NCI-H2171 (cell line): ENCODE data around the gene ENTPD6.
"Not testable (repeated sequence)": the region's sequence is repeated elsewhere in the genome, so short reads cannot be mapped to it uniquely, and the experiment has no call there.

ENCODE experiments used
- DNase-seq: peaks from one replicate; lab custom pipeline; 2025; lab: John Stamatoyannopoulos, UW

ENTPD6 gene

DNA sequence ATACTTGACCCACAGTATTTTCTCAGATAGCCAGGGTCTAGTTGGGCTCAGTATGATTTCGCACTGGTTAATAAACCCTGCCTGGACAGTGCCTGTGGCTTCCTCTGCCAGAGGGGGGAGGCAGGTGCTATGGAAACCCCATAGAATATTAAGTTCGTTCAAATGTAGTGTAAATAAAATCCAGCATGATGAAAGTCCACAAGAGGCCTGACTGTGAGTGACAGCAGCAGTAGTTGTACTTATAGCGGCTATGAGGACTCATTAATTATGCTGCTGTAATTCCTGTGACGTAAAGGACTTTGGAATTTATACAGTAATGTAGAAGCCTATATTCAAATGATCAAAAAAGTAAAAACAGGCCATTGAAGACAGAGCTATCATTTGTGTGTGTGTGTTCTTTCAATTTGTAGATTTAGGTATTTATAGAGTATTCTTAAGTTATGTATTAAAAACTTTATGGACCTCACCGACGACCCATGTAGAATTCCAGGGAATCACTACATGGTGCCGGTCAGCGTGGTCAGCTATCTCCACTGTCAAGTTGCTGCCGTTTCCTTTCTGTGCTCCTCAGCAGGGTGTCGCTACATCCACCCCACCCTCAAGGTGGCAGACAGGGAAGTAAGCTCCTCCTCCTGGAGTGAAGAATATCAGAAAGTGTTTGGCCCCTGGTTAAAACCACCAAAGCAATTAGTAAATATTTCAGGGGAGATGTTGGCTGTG is 62.4 kb downstream of the ENTPD6 start:
- no peak for DNase-seq

DNA sequence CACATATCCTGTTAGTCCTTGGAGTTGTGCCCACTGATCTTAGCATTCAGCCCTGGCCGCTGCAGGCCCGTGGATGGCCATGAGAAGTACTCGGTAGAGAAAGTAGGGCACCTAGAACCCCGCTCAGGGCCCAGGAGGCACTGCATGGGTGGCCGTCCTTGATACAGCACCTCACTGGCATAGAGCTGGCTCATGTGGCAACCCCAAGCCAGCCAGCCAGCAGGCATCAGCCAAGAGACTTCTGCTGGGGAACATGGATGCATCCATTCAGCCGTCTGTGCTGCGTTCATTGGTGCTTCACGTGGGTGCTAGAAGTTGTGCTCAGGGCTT is 62.9 kb downstream of the ENTPD6 start:
- DNase-seq, result no peak

DNA sequence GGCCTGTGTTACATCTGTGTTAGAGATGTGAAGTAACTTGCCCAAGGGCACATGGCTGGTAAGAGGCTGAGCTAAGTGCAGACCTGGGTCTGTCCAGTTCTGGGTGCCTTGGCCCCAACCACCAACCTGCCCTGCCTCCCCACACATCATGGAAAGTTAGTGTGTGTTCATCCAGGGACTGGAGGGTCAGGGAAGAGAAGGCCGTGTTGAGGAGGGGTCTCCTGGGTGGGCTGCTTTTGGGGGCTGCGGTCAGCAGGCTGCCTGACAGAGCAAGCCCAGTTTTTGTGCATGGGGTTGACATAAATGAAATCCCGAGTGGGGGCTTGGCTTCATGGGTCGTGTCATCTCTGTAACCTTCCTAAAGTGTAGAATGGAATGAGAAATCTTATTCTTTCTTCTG is 63.3 kb downstream of the ENTPD6 start:
- no peak for DNase-seq

DNA sequence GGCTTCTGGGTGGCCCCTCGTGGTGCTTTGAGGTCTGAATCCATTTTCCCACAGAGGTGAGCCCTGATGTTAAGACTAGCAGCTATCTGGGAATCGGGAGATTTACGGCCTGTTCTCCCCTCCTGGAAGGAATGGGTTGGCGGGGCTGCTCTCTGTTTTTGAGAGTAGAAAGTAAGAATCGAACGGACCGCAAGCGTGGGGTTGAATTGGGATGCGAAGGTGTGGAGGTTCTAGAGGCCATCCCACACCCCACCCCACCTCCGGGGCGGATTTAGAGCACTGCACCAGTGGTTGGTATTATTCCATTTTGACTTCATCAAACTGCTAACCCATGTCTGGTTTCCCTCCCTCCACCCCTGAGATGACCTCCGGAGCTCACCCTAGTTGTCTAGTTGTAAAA is 63.8 kb downstream of the ENTPD6 start:
- DNase-seq, result no peak

DNA sequence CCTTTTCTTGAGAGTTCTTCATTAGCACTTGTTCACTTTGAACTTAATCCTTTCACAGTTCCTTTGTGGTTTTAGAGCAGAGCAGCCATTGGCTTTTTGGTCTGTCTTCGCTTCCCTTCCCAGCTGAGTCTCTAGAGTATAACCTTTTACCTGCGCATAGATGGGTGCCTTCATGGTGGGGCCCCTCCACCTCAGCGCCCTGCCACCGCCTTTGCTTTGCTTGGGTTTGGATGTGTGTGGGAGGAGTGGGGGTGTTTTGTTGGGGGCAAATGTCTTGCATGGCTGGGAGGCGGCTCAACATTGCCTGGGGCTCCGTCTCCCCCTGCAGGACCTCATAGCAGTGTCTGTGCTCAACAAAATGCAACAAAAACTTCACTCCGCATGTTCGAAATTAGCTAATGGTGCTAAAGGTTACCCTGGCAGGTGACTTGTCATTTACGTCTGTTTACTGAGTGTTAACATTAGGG is 64.3 kb downstream of the ENTPD6 start:
- DNase-seq, result no peak

DNA sequence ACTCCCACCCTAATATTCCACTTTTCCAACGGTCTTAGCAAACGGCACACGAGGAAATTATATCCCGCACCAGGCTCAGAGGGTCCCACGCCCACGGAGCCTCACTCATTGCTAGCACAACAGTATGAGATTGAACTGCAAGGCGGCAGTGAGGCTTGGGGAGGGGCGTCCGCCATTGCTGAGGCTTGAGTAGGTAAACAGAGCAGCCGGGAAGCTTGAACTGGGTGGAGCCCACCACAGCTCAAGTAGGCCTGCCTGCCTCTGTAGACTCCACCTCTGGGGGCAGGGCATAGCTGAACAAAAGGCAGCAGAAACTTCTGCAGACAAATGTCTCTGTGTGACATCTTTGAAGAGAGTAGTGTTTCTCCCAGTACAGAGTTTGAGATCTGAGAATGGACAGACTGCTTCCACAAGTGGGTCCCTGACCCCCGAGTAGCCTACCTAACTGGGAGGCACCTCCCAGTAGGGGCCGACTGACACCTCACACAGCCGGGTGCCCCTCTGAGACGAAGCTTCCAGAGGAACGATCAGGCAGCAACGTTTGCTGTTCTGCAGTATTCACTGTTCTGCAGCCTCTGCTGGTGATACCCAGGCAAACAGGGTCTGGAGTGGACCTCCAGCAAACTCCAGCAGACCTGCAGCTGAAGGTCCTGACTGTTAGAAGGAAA is 65.4 kb downstream of the ENTPD6 start:
- DNase-seq, result not testable (repeated sequence)

DNA sequence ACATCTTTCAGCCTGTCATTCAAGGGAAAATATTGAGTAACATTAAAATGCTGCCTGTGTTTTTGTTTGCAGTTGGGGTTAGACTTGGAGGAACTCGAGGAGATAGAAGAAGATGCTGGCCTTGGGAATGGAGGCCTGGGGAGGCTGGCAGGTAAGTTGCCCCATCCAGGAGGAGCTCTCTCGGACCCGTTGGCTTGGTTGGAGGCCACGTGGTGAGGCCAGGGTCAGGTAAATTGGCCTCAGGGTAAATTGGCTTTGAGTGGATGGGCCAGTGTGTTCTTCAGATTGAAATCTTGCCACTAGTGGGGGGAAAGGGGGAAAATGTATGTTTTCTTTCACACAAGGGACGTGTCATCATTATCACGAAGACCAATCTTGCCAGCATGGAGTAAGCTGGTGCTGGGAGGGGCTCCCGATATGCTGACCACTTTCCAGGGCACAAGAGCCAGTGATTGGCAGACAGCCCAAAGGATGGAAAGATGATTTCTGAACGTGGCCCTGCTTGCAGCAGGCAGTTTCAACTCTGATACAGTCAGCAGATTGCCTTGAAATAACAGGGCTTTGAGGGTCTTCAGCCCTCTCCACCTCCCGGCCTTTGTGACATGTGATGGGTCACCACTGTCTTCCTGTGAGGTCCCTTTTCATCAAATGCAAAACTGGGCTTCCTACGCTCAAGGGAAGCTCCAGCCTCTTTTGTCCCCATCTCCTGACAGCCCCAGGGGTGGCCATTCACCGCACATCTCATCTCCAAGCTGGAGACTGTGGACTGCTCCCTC is 73.7 kb downstream of the ENTPD6 start:
- DNase-seq, result no peak

DNA sequence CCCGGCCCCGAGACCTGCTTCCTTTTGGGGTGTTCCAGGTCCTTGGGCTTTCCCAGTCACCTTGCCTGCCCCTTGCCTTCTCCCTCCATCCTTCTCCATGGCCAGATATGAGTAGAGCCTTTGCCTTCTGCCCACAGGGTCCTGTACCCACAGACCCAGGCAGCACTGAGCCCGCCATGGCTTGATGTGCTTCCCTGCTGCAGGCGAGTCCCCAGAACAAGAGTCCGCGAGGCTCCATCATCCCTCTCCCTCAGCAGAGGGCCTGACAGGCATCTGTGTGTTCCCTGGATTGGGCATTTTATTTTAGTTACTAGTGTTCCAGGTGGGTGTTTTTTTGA is 74.3 kb downstream of the ENTPD6 start:
- DNase-seq, result no peak

DNA sequence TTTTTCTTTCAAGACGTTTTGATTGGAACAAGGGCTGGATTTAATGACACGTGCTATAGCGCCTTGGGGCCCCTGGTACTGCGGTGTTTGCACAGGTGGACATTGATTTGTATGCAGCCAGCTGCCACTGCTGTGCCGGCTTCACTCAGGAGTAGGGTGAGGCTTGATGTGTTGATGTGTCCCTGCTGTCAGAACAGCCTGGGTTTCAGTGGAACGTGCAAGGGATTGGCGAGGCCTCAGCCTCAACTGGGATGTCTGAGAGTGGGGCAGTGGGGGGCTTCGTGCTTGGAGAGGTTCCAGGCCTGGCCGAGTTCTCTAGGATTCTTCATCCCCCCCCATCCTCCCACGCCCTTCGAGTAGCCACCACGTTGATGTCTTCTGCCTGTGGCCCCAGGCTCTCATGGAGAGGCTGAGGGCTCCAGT is 75.3 kb downstream of the ENTPD6 start:
- no peak for DNase-seq

DNA sequence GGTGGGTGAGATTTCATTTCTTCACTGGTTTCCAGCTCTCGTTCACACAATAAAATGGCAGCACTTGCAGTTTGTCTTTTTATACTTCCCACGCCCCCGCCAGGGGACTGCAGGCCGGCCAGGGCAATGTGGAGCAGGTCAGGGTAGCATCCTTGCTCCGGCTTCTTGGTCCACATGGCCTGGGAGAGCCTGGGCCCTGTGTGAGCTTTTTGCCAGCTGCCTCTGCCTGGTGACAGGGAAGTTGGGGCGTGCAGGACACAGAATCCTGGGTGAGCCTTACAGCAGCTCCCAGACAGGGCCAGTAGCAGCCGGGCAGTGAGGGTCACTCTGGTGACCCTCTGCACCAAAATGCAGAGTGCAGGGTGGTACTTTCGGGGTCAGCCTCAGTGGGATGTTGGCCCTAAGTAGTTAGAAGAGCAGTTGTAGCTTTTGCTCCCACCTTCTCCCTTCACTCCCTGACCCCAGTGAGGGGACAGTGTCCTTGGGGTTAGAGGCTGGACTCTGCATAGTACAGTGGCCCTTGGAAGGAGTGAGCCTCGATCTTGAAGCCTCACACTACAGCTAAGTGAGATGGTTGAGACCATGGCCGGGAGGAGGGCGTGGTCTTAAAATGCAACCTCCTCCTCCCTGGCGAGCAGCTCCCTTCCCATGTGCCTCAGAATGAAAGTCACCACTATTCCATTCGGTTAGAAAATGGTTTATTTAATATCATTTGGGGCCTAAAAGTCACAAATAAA is 76.1 kb downstream of the ENTPD6 start:
- no peak for DNase-seq

DNA sequence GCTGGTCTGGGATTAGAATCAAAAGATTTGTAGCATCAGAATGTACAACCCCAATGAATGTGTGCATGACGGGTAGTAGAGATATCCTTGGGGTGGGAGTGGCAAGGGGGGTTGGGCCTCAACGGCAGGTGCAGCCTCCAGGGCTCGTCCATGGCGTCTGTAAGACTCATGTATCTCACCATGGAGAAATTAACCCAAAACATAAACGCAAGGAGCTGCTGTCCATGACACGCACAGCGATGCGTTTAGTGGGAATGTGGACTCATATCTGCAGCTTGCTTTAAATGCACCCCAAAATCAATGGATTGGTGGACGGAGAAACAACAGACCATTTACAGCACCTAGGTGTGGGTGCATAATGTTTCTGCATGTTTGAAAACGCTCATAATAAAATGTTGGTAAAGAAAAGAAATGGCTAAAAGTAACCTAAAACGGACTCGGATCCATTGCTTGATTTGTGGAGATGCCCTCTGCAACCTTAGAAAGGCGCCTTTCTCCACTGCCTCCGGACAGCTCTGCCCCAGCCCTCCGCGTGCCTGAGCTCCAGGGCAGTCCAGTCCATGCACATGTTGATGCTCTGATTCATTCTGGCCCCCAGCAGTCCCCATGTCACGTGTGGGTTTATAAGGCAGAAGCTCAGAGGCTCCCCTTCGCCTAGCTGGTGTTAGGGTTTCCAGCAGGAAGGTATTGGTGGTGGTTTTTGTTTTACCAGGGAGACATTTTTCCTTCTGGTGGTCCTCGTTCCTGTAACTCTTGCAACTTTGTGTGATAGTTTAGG is 76.9 kb downstream of the ENTPD6 start:
- DNase-seq, result no peak

DNA sequence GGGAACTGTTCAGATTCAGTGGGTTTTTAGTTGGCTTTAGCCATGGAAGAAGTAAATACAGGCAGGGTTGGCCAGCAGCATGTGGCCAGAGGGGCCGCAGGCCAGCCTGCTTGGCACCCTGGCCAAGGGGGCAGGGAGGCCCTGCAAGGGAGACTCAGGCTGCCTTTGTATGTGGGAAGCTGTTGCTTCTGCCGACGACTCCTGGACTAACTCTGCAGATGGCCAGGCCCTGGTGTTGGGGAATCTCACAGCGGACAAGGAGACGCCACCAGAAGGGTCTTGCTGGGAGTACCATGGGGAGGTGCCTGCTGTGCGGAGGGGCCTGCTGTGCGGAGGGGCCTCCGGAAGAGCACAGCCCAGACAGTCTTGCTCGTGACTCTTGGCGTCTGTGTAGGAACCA is 77.5 kb downstream of the ENTPD6 start:
- DNase-seq, result no peak

DNA sequence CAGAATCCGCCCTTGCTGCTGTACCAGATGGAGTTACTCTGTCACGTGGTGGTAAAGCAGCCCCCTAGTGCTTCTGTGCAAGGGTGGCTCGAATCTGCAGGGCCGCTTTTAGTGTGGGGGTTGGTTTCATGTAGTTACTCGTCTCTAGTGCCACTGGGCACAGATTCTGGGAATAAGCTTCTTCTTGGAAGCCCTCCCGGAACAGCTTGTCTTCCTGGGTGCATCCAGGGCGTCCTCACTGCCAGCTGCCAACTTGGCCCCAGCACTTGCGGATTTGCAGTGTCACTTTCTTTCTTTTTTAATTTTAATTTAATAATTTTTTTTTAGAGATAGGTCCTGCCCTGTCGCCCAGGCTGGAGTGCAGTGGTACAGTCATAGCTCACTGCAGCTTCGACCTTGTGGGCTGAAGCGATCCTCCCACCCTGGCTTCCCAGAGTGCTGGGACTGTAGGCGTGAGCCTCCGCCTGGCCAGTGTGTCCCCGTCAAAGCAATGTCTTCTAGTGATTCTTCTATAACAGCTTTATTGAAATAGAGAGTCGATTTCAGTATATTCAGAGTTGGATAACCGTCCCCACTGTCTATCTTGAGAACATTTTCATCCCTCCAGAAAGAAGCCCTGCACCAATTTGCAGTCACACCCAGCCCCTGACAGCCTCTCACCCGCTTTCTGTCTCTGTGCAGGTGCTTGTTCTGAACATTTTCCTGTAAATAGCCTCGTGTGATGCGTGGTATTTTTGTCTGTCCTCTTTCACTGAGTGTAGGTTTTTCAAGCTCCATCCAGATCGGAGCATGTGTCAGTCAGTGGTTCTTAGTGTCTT is 78.2 kb downstream of the ENTPD6 start:
- no peak for DNase-seq

DNA sequence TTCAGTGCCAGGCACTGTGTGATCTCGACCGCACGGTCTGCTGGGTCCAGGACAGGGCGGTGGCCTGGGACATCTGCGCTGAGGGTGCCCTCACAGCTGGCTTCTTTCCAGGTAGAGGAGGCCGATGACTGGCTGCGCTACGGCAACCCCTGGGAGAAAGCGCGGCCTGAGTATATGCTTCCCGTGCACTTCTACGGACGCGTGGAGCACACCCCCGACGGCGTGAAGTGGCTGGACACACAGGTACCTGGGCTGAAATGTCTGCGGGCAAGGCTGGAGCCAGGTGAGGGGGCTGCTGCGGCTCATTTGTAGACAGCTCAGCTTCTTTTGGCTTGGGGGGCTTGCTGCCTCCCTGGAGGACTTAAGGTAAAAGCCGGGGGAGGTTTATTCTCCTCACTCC is 79.0 kb downstream of the ENTPD6 start:
- DNase-seq, result no peak

DNA sequence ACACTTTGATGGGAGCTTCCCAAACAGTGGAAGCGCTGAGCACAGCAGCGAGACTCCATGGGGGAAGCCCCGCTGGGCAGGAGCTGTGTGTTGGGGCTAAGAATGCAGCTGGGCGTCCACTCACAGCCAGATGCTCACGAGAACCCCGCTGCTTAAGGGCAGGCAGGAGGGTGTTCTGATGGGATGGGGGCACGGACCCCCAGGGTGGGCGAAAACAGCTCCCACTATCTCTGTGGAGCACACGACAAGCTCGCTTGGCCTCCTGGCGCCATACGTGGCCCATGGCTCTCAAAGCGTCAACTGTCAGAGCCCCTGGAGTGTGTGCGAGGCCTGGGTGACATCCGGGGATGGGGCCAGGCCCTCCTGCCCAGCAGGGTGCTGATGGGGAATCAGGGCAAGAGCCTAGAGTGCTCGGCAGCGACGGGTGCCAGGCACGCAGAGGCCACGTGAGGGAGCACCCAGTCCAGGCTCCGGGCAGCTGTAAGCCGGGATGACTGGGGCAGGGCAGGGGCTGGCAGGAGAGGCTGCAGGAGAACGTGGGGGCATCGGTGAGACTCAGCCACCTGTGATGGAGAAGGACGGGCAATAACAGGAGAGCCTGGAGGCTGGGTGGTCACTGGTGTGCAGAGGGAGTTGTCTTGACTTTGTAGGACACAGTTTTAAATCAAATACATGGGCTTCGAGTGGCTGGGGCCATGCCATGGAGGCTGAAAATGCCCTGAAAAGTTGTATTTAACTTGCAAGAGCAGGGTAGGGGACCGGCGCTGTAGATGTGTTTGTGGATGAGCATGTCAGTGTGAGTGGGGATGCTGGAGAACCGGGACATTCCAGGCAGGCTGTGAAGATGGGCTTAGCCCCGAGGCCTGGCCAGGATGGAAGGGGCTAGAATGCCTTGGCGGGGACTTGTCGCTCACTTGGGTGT is 79.6 kb downstream of the ENTPD6 start:
- DNase-seq, result no peak

DNA sequence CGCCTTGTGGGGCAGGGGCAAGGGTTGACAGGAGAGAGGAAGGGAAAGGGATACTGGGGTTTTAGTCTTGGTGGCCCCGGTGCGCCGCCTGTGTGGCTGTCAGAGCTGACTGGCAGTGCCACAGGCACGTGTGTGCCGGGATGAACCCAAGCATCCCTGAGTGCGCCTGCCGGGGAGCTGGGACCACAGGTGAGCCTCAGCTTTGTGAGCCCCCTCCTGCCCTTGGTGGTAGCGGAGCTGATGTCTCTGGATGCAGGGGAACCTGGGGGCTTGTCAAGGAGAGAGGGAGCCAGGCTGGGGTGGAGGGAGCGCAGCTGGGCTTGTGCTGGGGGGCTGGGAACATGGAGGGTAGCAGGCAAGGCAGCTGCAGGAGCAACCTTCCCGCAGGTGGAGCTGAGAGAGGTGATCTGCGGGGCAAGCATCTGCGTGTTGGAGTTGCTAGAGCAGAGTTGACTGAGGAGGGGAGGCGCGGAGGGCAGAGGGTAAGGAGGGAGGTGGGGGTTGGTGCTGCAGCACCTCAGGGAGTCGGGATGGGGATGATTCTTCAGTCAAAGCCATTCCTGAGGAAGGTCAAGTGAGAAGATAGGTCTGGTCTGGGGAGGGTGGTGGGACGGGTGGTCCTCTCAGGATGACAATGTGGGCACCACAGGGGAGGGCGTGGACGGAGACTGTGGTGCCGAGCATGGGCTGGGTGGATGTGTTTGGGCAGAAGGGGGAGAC is 80.5 kb downstream of the ENTPD6 start:
- DNase-seq, result no peak
